ENCODE data around the gene AGBL4.

The AGBL4 gene

DNA sequence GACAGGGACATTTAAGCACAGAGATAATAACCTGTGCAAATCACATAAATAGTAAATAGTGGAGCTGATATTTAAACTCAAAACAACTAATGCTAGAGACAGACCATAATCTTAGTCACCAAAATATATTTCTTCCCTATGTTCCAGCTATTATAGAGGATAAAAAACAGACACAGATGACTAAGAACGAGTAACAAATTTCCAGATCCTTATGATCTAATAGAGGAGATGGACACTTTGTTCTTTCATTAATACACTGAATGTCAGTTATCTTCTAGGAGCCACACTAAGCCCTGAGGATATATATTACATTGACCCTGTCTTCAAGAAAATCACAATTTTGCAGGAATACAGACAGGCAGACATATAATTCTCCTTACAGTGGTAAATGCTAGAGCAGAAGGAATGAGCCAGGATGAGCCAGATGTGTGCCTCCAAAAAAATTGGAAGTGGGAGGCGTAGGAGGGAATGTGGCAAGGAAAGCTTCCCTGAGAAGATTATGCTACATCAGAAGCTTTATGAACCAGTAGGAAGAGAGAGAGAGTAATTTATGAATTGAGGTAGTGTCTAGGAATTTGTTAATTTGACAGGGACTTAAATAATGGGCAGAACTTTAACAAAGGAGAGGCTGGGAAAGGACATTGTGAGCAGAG, 851.7 kb downstream of the AGBL4 start:
- DNase-seq: no peak

DNA sequence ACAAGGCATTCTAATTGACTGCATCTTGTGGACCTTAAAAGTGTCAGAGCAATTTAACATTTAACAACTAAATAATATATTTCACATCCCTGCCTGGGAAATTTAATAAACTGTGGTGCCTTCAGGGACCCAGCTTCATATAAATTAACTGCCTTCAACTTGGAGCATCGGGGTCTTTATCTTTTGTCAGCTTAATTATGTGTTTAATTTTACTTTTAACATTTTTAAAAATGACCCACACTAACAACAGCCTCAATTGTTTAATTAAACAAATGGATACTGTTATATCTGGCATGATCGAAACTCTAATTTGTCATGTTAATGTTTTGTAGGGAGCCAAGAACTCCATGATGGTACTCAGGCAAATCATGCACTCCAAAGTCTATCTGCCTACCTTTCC, 857.7 kb downstream of the AGBL4 start:
- DNase-seq: no peak

GRCh38 chr1:49163031-49163430, 860.7 kb downstream of the AGBL4 start:
- DNase-seq: no peak

DNA sequence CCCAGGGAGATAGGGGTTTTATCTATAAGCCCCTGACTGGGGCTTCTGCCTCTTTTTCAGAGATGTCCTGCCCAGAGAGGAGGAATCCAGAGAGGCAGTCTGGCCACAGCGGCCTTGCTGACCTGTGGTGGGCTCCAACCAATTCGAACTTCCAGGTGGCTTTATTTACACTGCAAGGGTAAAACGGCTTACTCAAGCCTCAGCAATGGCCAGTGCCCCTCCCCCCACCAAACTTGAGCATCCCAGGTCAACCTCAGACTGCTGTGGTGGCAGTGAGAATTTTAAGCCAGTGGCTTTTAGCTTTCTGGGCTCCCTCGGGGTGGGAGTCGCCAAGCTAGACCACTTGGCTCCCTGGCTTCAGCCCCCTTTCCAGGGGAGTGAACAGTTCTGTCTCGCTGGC, 863.1 kb downstream of the AGBL4 start:
- no peak for DNase-seq

GRCh38 chr1:49136738-49137251, 887.0 kb downstream of the AGBL4 start:
- DNase-seq: no peak

- DNase-seq: no peak
Measured at GRCh38 chr1:49125746-49126145, 898.0 kb downstream of the AGBL4 start.

DNA sequence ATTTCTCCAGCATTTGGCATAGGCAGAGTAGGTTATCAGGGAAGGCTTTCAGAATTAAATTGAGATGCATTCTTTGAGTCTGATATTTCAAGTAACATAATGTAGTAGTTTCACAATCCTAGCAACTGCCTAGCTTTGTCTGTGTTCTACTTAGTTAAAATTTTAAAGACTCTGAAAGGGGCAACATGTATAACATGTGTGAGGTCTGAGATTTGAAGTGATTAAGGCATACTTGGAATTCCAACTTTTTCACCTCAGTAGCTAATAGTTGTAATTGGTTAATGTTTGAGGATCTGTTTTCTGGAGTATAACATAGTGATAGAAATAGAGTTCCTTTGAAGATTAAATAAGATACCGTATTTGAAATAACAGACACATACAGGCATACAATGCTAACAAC, 911.8 kb downstream of the AGBL4 start:
- DNase-seq: no peak

DNA sequence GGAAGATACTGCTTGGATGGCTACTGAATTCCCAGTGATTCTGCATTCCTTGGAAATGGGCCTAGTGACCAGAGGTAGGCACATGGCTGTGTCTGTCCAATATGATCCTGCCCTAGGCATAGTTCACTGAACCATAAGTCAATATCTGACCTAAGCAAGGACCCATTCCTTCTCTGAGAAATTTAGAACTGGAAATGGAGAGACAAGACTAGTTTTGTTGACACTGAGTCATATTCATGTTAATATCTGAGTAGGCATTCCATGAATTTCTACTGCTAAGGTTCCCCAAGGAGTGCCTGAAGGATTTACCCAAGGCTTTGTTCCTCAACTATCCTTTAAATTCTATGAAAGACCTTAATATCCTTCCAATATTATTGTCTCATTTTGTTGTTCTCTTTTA, 917.3 kb downstream of the AGBL4 start:
- DNase-seq: no peak

- no peak for DNase-seq
Measured at GRCh38 chr1:49104575-49104974, 919.2 kb downstream of the AGBL4 start.

- no peak for DNase-seq
Measured at GRCh38 chr1:49102752-49103151, 921.0 kb downstream of the AGBL4 start.

DNA sequence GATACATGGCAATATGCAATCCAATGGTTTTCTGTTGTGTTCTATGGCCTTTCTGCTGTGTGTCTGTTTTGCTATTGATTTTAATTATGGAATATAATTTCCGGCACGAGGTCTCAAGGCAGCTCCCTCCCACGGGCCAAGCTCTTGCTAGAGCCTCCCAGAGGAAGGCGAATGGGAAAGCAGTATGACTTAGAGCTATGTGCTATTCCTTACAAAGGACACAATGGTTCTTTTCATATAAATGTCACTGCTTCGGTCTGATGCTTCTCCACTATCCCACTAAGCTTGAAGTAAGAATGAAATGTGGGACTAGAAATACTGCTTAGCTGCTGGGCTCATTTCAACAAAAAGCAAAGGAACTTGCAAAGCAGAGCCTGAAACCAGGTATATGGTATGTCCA, 924.9 kb downstream of the AGBL4 start:
- no peak for DNase-seq

DNA sequence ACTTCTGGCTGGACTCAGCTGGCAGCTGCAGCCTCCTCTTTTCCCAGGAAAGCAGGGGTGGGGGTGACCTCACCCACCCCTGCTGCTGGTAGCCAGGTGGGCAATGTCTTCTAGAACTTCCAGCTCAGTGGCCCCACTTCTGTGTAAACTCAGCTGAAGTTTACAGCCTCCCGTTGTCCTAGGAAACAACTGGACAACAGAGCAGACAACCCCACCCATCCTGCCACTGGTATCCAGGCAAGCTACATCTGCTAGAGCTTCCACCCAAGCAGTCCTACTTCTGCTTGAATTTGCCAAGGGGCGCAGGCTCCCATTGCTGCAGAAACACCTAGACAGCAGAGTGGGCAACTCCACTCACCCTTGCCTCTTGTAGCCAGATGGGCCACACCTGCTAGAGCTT, 937.4 kb downstream of the AGBL4 start:
- DNase-seq: no peak

DNA sequence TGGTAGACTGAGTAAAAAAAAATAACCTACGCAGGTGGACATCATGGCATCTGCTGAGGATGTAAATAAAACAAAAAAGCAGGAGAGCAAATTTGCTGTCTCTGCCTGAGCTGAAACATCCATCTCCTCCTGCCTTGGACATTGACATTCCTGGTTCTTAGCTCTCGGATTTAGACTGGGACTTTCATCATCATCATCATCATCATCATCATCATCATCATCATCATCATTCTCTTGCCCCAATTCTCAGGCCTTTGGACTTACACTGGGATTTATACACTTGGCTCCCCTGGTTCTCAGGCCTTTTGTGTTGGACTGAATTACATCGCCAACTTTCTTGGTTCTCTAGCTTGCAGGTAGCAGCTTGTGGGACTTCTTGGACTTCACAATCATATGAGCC, 938.7 kb downstream of the AGBL4 start:
- no peak for DNase-seq

DNA sequence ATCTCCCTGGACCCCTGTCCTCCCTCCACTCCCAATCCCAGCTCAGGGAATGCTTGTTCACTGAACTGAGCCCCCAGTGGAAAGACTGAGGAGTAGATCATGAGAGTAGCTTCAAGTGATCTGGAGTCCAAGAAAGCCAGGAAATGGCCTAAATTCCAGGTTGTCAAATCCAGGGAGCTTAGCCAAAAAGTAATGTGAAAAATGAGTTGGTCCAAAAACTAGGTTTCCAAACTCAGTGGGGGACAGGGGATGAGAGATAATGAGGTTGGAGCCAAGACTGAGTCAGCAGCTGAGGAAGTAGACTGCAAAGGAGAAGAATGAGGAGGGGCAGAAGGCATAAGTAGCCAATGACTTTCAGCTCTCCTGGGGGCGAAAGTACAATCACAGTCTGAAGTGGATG, 963.0 kb downstream of the AGBL4 start:
- no peak for DNase-seq

DNA sequence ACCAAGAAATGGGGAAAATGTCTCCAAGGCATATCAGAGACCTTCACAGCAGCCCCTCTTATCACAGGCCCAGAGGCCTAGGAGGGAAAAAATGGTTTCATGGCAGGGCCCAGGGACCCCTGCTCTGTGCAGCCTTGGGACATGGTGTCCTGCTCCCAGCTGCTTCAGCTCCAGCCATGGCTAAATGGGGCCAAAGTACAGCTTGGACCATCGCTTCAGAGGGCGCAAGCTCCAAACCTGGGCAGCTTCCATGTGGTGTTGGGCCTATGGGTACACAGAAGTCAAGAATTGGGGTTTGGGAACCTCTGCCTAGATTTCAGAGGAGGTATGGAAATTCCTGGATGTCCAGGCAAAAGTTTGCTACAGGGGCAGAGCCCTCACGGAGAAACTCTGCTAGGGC, 964.7 kb downstream of the AGBL4 start:
- DNase-seq: no peak

- no peak for DNase-seq
Measured at GRCh38 chr1:49052102-49052501, 971.7 kb downstream of the AGBL4 start.

- DNase-seq: no peak
Measured at GRCh38 chr1:49051647-49052046, 972.1 kb downstream of the AGBL4 start.

- DNase-seq: no peak
Measured at GRCh38 chr1:49050041-49050440, 973.7 kb downstream of the AGBL4 start.

GRCh38 chr1:49048188-49048587, 975.6 kb downstream of the AGBL4 start:
- DNase-seq: no peak

DNA sequence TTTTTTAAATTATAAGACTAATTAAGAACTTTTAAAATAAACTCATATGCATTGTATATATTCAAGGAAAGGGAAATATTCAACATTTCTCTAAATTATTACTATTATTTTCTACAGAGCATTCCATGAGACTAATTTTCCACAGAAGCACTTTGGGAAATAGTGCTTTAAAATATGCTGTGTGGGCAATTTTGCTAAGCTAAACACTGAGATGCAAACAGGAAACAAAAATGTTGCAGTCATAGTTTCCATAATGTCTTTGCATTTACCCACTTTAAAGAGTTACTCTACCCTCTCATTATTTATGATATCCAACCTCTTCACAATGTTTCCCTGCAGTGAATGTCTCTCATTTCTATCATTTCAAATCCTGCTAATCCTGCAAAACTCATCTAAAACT, 977.4 kb downstream of the AGBL4 start:
- no peak for DNase-seq

DNA sequence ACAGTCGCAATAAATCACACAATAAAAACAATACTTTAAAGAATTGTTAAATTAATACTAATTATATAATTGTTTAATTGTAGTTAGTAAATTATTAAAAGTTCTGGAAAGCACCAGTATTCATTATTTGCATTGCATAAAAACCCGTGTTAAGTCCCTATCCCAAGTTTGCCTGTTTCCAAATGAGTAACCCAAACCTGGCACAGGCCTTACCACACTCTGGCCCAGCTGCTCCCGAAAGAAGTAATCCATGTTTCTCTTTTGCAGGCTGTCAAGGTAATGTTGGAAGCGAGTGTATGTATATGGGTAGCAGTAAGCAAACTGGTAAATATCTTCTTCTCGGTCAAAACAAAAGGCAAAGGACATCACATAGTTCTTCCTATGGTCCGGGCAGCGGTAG, 978.4 kb downstream of the AGBL4 start:
- no peak for DNase-seq

GRCh38 chr1:49036700-49037099, 987.1 kb downstream of the AGBL4 start:
- no peak for DNase-seq

DNA sequence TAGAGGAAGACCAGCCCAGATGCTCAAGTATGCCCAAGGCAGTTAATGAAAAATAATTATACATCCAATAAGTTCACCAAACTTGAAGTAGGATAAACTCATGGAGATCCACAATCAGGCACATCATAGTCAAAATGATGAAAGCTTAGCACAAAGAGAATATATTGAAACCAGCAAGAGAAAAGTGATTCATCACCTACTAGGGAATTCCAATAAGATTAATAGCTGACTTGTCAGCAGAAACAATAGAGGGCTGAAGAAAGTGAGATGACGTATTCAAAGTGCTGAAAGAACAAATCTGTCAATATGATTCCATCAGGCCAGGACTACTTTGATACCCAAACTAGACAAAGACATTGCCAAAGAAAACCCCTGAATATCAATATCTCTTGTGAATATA, 995.4 kb downstream of the AGBL4 start:
- DNase-seq: no peak

- no peak for DNase-seq
Measured at GRCh38 chr1:49026230-49026811, 997.4 kb downstream of the AGBL4 start.

All from stimulated activated CD4-positive, alpha-beta T cell treated with anti-CD3 and anti-CD28 coated beads, Interleukin-1b, Interleukin-23, amount 100 ng/mL, for 48 hours (primary cell).